ENCODE measurements around the gene GPS1. TPM values are rescaled to one million over a fixed set of nuclear protein-coding genes. Genes with fewer than 3 reads are reported as not detected.

GPS1 gene
- total RNA-seq, 1 experiment from 2014 or later = 181 TPM

DNA sequence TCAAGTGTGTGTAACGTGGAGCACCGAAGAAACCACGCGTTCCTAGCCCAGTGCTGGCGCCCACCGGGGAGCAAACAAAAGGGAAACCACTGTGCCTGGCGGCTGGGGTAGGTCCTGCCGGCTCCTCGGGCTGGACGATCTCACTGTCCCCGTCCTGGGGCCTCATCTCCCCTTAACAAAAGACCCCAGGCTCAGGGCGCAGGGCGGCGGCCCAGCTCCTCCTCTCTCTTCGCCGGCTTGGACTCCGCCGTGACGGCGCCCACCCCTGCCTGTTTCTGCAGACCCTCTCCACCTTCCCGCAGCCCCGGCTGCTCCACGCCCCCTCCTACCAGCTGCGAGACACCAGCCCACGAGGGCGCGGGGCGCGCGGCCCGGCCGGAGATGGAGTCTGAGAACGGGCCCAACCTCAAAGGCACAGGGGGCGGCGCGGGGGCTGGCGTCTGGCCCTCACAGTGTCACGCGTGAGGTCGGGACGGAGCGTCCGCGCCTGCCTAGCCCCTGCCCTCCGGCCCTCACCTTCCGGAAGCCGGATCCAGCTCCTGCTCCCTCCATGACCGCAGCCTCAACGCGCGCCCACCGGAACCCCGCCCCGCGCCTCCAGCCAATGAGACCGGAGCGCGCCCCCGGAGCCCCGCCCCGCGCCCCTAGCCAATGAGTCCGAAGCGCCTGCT is 29.3 kb upstream of the GPS1 start, which contains the start of gene CENPX:
Gene CENPX (minus strand): TSS at position 569 of the 671 bp plus-strand sequence. CDS start 17 bp downstream, at position 552.
- peak within 1 kb of the TSS; percentile 78 for H3K4me3 Mint-ChIP-seq
- TF ChIP-seq TEAD1 (CRISPR knock-in tag; IDR thresholded peaks at IDR 0.05) = peak; percentile 34; the same call in 1 of the 2 replicates
- no peak for TF ChIP-seq NR2C2 (CRISPR knock-in tag; IDR thresholded peaks at IDR 0.05)
- TF ChIP-seq MXD4 (CRISPR knock-in tag; IDR thresholded peaks at IDR 0.05; ENCODE audit: borderline replicate concordance) = no peak
- no peak for TF ChIP-seq PRRX2 (CRISPR knock-in tag; IDR thresholded peaks at IDR 0.05)
- TF ChIP-seq SOX15 (CRISPR knock-in tag; IDR thresholded peaks at IDR 0.05) = no peak
- TF ChIP-seq EMX1 (CRISPR knock-in tag; IDR thresholded peaks at IDR 0.05) = no peak
- TF ChIP-seq, protein P1, sequence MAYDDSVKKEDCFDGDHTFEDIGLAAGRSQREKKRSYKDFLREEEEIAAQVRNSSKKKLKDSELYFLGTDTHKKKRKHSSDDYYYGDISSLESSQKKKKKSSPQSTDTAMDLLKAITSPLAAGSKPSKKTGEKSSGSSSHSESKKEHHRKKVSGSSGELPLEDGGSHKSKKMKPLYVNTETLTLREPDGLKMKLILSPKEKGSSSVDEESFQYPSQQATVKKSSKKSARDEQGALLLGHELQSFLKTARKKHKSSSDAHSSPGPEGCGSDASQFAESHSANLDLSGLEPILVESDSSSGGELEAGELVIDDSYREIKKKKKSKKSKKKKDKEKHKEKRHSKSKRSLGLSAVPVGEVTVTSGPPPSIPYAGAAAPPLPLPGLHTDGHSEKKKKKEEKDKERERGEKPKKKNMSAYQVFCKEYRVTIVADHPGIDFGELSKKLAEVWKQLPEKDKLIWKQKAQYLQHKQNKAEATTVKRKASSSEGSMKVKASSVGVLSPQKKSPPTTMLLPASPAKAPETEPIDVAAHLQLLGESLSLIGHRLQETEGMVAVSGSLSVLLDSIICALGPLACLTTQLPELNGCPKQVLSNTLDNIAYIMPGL (CRISPR knock-in tag; IDR thresholded peaks at IDR 0.05) = 0 out of 2 replicates have a peak, but pooled peaks have one; percentile 46
- TF ChIP-seq, protein P2, sequence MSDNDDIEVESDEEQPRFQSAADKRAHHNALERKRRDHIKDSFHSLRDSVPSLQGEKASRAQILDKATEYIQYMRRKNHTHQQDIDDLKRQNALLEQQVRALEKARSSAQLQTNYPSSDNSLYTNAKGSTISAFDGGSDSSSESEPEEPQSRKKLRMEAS (CRISPR knock-in tag; IDR thresholded peaks at IDR 0.05) = peak; percentile 38; the same call in 1 of the 2 replicates
- TF ChIP-seq ZNF416 (CRISPR knock-in tag; IDR thresholded peaks at IDR 0.05) = peak; percentile 54; the same call in 1 of the 2 replicates
- TF ChIP-seq, protein P3, sequence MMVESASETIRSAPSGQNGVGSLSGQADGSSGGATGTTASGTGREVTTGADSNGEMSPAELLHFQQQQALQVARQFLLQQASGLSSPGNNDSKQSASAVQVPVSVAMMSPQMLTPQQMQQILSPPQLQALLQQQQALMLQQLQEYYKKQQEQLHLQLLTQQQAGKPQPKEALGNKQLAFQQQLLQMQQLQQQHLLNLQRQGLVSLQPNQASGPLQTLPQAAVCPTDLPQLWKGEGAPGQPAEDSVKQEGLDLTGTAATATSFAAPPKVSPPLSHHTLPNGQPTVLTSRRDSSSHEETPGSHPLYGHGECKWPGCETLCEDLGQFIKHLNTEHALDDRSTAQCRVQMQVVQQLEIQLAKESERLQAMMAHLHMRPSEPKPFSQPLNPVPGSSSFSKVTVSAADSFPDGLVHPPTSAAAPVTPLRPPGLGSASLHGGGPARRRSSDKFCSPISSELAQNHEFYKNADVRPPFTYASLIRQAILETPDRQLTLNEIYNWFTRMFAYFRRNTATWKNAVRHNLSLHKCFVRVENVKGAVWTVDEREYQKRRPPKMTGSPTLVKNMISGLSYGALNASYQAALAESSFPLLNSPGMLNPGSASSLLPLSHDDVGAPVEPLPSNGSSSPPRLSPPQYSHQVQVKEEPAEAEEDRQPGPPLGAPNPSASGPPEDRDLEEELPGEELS (CRISPR knock-in tag; IDR thresholded peaks at IDR 0.05) = peak; percentile 38; the same call in 1 of the 2 replicates
- TF ChIP-seq FOXP1 (CRISPR knock-in tag; IDR thresholded peaks at IDR 0.05; ENCODE audit: borderline replicate concordance) = peak; percentile 61; the same call in 1 of the 2 replicates
- H3K4me1 Mint-ChIP-seq = peaks cover 11% of the 10 kb centered on the region
- H3K27me3 Mint-ChIP-seq (ENCODE audit: low read depth) = no peaks in the 10 kb centered on the region; the same call in 1 of the 2 replicates
- H3K27ac Mint-ChIP-seq = no peak within 1 kb of the TSS
- ATAC-seq (no peak), DNase-seq (ENCODE audit: low spot score) (no peak)
- no peaks in the 10 kb centered on the region for H3K9me3 Mint-ChIP-seq
- H3K36me3 Mint-ChIP-seq = no peaks in the 10 kb centered on the region; the same call in 1 of the 2 replicates
- ChIA-PET CTCF (interaction anchor here (0.7 to 8.8 kb wide), 21 partner anchors 8 to 214 kb away, joined by 3 to 119 read pairs (median 5); partner anchors contain the start of genes DCXR, NOTUM and RAC3), POLR2A (interaction anchor here (1.0 to 2.7 kb wide), 5 partner anchors 9 to 99 kb away, joined by 3 to 9 read pairs (median 5); partner anchors contain the start of genes DCXR and RAC3)

DNA sequence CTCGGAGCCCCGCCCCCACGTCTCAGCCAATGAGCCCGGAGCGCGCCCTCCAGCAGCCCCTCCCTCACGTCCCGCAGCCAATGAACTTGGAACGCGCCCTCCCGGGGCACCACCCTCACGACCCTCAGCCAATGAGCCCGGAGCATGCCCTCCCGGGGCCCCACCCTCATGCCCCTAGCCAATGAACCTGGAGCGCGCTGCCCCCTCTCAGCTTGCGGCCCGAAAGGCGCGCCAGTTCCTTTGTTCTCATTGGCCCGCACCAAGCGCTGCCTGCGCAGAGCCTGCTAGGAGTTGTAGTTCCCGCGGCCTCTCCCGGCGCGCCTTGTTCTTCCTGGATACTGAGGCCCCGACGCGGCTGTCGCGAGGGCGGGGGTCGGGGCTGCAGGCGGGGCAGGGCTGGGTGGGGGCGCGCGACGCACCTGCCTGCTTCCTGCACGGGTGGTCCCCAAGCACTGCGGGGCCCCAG is 28.7 kb upstream of the GPS1 start, which contains the start of gene LRRC45:
Gene LRRC45 (plus strand): TSS at position 325 of the 466 bp plus-strand sequence. CDS start 339 bp downstream, outside the sequence.
- DNase-seq (ENCODE audit: low spot score) (peak; percentile 100), ATAC-seq (peak; percentile 93)
- Mint-ChIP-seq H3K27ac (no peak within 1 kb of the TSS), H3K4me1 (peaks cover 11% of the 10 kb centered on the region), H3K9me3 (no peaks in the 10 kb centered on the region), H3K36me3 (no peaks in the 10 kb centered on the region; the same call in 1 of the 2 replicates), H3K4me3 (peak within 1 kb of the TSS; percentile 78), H3K27me3 (ENCODE audit: low read depth) (no peaks in the 10 kb centered on the region; the same call in 1 of the 2 replicates)
- POLR2A ChIA-PET = interaction anchor here (1.0 to 2.7 kb wide), 5 partner anchors 8 to 99 kb away, joined by 3 to 9 read pairs (median 5); partner anchors contain the start of genes DCXR and RAC3
- TF ChIP-seq NFYB (CRISPR knock-in tag; conservative IDR thresholded peaks at IDR 0.05; ENCODE audit: low read depth) (peak; percentile 92), SP1 (CRISPR knock-in tag; conservative IDR thresholded peaks at IDR 0.05) (peak; percentile 97)
- TF ChIP-seq, protein P4, sequence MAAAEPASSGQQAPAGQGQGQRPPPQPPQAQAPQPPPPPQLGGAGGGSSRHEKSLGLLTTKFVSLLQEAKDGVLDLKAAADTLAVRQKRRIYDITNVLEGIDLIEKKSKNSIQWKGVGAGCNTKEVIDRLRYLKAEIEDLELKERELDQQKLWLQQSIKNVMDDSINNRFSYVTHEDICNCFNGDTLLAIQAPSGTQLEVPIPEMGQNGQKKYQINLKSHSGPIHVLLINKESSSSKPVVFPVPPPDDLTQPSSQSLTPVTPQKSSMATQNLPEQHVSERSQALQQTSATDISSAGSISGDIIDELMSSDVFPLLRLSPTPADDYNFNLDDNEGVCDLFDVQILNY (CRISPR knock-in tag; IDR thresholded peaks at IDR 0.05) = peak; percentile 62; the same call in 1 of the 2 replicates
- TF ChIP-seq, protein P5, sequence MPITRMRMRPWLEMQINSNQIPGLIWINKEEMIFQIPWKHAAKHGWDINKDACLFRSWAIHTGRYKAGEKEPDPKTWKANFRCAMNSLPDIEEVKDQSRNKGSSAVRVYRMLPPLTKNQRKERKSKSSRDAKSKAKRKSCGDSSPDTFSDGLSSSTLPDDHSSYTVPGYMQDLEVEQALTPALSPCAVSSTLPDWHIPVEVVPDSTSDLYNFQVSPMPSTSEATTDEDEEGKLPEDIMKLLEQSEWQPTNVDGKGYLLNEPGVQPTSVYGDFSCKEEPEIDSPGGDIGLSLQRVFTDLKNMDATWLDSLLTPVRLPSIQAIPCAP (CRISPR knock-in tag; IDR thresholded peaks at IDR 0.05) = no peak
- CTCF ChIA-PET = interaction anchor here (0.7 to 8.8 kb wide), 21 partner anchors 8 to 213 kb away, joined by 3 to 119 read pairs (median 5); partner anchors contain the start of genes DCXR, NOTUM and RAC3
